Islet of Langerhans (tissue), 1 donor: ENCODE measurements around the gene CPAMD8.
"Not testable (repeated sequence)": the region's sequence is repeated elsewhere in the genome, so short reads cannot be mapped to it uniquely, and the experiment has no call there.

Experiments used
- FAIRE-seq: peaks from one replicate; lab custom pipeline; 2011; peaks lifted over from hg19 to GRCh38; lab: Jason Lieb, UNC

CPAMD8 gene

DNA sequence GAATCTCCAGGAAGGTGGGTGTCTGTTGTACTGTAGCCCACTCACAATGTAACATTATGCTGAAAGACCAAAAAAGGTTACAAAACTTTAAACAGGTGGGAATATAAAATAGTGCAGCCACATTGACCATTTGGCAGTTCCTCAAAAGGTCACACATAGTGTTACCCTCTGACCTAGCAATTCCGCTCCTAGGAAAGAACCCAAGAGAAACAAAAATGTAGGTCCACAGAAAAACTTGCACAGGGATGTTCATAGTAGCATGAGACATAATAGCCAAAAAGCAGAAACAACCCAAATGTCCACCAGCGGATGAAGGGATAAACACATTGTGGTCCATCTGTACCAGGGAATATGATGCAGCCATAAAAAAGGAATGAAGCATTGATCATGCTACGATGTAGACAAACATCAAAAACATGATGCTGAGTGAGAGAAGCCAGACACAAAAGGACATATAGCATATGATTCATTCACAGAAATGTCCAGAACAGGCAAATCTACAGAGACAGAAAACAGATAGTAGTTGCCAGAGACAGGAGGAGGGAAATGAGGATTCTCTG, 27.9 kb downstream of the CPAMD8 start:
- FAIRE-seq, result no peak

GRCh38 chr19:16996838-16997490, 29.6 kb downstream of the CPAMD8 start:
- not testable (repeated sequence) for FAIRE-seq

GRCh38 chr19:16988661-16989060, 37.9 kb downstream of the CPAMD8 start:
- no peak for FAIRE-seq

DNA sequence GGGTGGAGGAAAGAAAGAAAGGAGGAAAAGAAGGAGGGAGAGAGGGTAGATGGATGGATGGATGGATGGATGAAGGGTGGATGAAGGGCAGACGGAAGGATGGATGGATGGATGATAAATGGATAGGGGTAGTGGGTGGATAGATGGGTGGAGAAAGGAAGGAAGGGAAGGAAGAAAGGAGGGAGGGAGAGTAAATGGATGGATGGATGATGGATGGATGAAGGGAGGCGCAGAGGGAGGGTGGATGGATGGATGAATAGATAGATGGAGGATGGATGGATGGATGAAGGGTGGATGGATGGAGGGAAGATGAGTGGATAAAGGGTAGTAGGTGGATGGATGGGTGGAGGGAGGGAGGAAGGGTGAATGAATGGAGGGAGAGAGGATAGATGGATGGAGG, 41.2 kb downstream of the CPAMD8 start:
- FAIRE-seq, result no peak

DNA sequence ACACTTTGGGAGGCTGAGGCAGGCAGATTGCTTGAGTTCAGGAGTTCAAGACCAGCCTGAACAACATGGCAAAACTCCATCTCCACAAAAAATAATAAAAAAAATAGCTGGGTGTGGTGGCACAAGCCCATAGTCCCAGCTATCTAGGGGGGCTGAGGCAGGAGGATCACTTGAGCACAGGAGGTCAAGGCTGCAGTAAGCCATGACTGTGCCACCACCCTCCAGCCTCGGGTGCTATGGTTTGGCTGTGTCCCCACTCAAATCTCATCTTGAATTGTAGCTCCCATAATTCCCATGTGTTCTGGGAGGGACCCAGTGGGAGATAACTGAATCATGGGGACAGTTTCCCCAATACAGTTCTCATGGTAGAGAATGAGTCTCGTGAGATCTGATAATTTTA, 44.0 kb downstream of the CPAMD8 start:
- FAIRE-seq, result not testable (repeated sequence)

DNA sequence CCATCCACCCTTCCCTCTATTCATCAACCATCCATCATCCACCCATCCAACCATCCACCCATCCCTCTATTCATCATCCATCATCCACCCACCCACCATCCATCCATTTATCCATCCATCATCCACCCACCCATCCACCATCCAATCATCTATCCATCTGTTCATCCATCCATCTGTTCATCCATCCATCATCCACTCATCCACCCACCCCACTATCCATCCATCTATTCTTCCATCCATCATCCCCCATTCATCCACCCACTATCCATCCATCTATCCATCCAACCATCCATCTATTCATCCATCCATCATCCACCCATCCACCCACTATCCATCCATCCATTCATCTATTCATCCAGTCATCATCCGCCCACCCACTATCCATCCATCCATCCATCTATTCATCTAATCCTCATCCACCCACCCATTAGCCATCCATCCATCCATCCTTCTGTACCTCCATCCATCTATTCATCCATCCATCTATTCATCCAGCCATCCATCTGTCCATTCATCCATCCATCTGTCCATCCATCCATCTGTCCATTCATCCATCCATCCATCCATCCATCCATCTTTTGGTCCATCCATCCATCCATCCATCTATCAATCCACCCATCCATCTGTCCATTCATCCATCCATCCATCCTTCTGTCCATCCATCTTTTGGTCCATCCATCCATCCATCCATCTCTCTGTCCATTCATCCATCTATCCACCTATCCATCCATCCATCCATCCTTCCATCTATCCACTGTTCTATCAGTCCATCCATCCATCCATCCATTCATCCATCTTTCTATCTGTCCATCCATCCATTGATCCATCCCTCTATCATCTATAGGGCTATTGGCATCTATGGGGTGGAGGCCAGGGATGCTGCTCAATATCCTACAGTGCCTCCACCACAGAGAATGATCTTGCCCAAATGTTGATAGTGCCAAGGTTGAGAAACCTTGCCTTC, 47.5 kb downstream of the CPAMD8 start:
- FAIRE-seq, result no peak

DNA sequence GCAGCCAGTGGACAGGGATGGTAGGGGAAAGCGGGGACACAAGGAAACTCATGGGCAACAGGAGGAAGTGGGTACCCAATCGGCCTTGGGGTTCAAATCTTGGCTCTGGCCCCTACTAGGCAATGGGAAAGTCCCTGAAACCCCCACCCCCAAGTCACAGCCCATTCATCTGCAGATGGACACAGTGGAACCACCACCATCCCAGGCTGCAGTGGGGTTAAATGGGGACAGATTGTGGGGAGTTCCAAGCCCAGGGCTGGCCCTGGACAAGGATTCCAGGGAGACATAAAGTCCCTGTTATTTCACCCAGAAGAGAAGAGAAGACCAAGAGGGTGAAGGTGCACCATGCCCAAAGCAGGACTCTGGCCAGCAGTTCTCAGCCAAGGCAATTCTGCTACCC, 48.5 kb downstream of the CPAMD8 start:
- FAIRE-seq, result no peak

DNA sequence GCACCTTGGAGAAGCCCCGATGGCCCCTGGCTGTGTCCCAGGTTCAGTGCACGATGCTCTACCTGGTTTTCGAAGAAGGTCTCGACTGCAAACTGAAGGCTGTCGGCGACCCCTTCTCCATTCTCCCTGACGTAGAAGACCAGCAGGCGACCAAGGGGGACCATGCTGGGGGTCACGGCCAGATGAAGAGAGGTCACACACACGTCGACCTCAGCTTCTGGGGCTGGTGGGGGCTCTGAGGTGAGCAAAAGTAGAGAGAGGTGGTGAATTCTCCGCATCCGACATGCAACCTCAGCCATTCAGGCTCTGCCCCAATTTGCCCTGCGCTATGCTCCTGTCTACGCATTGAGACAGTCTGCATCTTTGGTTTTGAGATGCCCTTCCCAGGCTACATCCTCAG, 49.3 kb downstream of the CPAMD8 start:
- no peak for FAIRE-seq

DNA sequence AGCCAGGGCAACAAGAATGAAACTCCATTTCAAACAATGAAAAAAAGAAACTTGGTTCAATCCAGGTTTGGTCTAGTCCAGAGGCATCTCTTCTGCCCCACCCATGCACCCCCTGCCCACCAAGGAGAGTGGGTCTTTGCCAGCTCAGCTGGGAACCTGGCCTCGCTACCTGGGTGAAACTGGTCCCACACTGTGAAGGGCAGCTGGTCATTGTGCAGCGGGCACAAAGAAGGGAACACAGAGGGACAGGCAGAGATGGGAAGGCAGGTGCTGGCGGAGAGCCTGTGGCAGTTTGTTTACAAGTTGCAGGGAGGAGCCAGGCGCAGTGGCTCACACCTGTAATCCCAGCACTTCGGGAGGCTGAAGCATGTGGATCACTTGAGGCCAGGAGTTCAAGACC, 50.2 kb downstream of the CPAMD8 start:
- no peak for FAIRE-seq

DNA sequence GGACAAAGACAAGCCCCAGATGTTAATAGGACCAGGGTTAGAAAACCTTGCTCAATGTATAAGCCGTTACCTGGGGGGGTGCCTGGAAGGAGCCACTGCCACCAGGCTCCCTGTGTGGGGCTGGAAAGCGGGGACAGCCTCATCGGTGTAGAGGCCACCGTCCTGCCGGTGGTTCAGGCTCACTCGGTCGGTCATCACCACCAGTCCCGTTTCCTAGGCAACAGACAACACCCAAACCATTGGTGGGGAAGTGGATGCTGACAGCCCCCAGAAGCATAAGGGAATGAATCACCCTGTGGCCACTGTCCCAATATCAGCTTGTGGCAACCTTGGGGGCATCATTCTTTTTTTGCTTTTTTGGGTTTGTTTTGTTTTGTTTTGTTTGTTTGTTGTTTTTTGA, 55.8 kb downstream of the CPAMD8 start:
- no peak for FAIRE-seq

GRCh38 chr19:16969135-16969534, 57.5 kb downstream of the CPAMD8 start:
- FAIRE-seq, result no peak

DNA sequence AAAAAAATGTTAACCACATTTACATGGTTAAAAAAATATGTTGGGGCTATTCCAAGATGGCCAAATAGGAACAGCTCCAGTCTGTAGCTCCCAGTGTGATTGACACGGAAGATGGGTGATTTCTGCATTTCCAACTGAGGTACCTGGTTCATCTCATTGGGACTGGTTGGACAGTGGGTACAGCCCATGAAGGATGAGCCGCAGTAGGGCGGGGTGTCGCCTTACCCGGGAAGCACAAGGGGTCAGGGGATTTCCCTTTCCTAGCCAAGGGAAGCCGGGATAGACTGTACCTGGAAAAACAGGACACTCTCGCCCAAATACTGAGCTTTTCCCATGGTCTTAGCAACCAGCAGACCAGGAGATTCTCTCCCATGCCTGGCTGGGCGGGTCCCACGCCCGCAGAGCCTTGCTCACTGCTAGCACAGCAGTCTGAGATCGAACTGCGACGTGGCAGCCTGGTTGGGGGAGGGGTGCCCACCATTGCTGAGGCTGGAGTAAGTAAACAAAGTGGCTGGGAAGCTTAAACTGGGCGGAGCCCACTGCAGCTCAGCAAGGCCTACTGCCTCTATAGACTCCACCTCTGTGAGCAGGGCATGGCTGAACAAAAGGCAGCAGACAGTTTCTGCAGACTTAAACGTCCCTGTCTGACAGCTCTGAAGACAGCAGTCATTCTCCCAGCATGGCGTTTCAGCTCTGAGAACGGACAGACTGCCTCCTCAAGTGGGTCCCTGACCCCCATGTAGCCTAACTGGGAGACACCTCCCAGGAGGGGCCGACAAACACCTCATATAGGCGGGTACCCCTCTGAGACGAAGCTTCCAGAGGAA, 65.4 kb downstream of the CPAMD8 start:
- not testable (repeated sequence) for FAIRE-seq

GRCh38 chr19:16958277-16958676, 68.3 kb downstream of the CPAMD8 start:
- FAIRE-seq, result not testable (repeated sequence)

GRCh38 chr19:16957855-16958254, 68.8 kb downstream of the CPAMD8 start:
- no peak for FAIRE-seq

GRCh38 chr19:16957151-16957701, 69.4 kb downstream of the CPAMD8 start:
- no peak for FAIRE-seq

- no peak for FAIRE-seq
Observed at GRCh38 chr19:16955161-16955560, 71.4 kb downstream of the CPAMD8 start.

DNA sequence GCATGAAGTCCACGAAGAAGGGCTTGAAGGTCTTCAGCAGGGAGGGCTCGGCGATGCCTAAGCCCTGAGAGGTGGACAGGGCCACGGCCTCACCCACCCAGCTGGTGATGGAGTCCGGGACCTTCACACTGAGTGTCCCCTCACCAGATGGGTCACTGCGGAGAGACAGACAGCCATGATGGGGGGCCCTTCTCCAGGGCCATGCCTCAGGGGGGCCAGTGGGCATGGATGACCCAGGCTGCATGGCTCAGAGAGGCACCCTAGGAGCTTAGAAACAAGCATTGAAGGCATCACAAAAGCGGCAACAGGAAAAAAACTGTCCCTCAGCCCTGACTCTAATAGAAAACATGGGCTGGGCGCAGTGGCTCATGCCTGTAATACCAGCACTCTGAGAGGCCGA, 74.6 kb downstream of the CPAMD8 start:
- FAIRE-seq, result no peak

- FAIRE-seq, result no peak
Observed at GRCh38 chr19:16951529-16951928, 75.1 kb downstream of the CPAMD8 start.

DNA sequence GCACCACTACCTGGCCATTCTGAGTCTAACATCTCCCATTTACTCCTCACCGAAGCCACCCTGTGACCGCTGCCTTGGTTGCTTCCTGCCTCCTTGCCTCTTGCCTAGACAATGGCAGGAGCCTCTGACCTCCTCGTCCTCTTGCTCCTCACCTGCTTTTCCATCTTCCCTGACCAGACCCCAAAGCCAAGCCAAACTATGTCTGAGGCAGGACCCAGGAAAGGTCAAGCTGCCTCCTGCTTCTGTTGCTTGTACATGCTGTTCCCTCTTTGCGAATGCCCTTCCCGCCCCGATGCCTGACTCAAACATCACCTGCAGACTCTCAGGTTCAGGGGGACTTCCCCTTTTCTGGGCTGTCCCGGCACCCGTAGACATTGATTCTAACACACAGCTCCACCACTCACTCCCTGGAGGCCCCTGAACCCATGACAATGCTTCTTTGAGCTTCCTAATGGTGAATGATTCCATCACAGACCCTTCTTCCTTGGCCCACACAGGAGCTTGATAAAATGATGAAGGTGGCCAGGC, 77.0 kb downstream of the CPAMD8 start:
- FAIRE-seq, result no peak

DNA sequence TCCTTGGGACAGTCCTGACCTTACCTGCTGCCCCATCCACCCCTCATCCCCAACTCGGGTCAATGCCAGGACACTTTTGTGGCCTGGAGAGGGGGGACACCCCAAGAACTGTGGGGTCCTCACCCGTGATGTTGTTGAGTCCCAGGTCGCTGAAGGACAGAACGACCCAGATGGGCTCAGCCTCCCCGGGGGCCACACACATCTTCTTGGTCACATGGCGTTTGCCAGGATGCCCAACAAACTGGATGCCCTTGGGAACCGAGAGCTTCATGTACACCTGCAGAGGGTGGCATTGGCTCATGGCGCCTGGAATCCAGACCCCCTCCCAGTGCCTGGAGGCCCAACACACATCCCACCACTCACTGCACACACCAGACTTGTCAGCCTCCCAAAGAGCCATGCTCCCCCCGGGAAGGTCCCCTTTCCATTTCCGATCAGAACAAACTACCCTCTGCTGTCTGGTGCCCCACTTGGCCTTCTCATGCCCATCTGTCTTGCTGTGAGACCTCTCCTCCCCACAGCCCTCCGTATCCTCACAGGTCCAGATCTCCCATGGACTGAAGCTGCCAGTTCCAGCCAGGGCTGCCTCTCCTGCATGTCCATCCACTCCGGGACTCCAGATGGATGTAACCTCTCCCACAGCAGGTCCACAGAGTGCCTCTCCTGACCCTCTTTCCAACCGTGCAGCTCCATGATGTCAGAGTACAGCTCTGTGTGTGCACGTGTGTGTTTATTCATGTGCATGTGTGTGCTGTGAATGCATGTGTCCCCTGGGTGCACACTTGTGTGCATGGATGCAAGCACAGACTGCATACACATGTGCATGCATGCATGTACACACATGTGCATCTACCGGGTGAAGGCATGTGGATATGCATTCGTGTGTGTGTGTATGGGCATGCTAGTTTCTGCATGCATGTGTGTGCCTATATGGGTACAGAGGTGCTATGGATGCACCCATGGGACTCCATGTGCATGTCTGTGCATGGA, 79.4 kb downstream of the CPAMD8 start:
- no peak for FAIRE-seq
